Fibroblast of skin of right biceps (primary cell): ENCODE results near the gene PLD1.

Source experiments
- DNase-seq: peaks from one replicate; pipeline ENCODE4 v3.0.0-alpha.2; 2013

PLD1 gene

GRCh38 chr3:171744158-171744741, 66.0 kb downstream of the PLD1 start:
- DNase-seq, result no peak

- DNase-seq, result no peak
These were observed 66.7 kb downstream of the PLD1 start for GRCh38 chr3:171743327-171744157.

DNA sequence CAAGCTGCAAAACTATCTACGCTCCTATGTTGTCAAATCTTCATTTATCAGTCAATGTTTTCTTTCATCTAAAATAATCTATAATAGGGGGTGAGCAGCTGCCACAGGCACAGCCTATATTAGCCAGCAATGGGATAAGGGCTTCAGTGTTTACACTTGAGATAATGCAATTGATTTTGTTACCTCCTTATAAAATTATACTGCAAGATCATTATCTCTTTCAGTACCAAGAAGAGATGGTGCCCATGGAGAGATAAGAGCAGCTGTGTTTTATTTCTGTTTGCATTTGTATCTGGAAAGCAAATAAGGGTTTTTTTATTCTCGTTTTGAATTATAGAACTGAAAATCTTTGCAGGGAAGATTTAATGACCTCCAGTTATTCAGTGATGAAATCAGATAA, 68.9 kb downstream of the PLD1 start:
- no peak for DNase-seq

DNA sequence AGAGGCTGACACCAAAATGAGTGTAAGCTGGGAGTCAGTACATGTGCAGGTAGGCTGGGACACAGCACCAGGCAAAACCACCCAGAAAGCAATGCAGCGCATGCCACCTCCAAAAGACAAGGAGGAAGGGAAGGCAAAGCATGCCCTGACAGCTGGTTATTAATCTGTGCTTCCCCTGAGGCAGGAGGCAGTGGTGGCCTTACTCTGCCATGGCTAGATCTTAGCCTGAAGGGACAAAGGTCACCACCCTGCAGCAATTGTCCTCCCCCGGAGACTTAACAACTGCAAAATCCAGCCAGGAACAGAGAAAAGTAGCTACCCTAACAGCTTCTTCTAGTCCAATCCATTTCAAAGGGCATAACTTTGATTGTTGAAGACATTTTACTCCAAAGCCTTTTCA, 73.7 kb downstream of the PLD1 start:
- no peak for DNase-seq

- no peak for DNase-seq
These were observed 76.7 kb downstream of the PLD1 start for GRCh38 chr3:171733561-171733960.

- DNase-seq, result no peak
These were observed 77.5 kb downstream of the PLD1 start for GRCh38 chr3:171732756-171733155.

DNA sequence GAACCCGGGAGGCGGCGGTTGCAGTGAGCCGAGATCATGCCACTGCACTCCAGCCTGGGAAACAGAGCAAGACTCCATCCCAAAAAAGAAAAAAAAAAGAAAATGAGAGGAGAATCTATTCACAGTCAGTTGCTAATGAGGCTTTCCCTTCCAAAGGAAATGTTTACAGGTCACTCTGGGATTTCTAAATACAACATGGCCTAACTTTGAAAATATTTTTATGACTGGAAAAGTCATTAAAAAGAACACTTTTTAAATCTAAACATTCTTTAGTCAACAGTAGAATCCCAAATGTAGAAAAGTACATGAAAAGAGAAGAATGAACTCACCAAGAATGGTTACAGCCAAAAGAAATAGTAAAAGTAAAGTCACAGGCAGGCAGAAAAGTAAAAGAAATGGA, 78.6 kb downstream of the PLD1 start:
- no peak for DNase-seq

DNA sequence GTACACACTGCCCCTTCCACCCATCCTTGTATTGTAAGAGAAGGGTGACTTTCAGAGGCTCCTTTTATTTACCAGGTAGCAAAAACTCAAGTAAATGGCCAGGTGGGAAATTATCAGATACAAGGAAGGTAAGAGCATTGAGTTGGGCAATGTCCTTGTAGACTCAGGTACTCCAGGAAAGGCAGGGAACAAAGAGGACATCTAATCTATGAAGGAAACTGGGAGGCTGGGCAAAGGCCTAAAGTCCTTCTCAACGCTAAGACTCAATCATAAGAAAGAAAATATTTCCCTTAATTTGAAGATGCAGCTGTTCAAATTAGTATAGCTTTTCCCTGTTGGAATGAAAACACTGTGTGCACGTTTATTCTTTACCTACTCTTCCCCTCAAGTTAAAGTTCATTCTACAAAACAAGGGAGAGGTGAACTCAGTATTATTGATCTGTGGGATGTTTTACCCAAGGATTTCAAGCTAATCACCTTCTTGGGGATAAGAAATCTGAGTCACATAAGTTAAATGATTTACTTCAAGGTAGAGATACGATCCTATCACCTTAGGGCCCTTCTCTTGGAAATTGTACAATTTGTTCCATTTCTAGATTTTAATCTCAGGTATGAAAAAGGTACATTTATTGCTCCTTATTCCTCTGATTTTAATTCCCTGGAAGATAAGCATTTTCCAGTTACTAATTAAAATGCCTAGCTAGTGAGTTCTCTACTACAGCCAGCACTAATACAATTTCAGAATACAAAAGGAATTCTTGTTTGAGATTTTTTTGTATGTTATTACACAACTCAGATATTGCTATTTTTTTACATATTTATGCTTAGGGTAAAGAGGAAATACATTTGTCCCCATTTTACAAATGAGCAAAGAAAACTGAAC, 80.6 kb downstream of the PLD1 start:
- DNase-seq, result no peak

GRCh38 chr3:171727288-171727687, 83.0 kb downstream of the PLD1 start:
- DNase-seq, result no peak

DNA sequence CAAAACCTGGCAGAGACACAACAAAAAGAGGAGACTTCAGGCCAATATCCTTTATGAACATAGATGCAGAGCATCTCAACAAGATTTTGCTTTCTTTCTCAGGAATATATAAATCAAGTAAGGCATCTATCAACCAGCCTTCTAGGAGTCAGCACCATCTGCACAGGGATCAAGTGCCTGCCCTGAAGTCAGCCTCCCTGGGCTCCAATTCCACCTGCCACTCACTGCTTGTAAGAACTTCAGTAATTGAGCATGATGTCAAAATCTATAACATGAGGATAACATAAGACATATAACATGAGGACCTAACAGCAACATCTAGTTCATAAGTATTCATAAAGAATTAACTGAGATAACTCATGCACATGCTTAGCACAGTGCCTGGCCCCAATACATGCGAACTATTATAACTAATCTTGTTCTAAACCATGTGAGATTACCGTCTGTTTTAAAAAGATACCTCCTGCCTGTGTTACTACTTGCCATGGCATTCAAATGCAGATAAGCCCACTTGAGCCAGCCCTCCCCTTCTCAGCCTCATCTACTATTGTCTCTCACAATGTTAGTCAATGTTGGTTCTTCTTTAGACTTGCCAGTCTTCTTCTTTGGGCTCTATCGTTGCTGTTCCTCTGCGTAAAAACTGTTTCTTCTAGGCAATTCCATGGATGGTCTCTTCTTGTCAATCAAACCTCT, 91.6 kb downstream of the PLD1 start:
- DNase-seq, result no peak

DNA sequence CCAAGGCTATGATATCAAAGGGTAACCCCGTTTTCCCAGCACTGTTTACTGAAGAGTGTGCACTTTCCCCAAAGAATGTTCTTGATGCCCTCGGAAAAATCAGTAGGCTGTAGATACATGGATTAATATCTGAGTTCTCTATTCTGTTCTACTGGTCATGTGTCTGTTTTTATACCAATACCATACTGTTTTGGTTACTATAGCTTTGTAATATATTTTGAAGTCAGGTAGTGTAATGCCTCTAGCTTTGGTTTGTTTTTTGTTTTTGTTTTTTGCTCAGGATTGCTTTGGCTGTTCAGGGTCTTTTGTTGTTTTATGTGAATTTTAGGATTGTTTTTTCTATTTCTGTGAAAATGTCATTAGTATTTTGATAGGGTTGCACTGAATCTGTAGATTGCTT, 95.1 kb downstream of the PLD1 start:
- DNase-seq, result no peak

DNA sequence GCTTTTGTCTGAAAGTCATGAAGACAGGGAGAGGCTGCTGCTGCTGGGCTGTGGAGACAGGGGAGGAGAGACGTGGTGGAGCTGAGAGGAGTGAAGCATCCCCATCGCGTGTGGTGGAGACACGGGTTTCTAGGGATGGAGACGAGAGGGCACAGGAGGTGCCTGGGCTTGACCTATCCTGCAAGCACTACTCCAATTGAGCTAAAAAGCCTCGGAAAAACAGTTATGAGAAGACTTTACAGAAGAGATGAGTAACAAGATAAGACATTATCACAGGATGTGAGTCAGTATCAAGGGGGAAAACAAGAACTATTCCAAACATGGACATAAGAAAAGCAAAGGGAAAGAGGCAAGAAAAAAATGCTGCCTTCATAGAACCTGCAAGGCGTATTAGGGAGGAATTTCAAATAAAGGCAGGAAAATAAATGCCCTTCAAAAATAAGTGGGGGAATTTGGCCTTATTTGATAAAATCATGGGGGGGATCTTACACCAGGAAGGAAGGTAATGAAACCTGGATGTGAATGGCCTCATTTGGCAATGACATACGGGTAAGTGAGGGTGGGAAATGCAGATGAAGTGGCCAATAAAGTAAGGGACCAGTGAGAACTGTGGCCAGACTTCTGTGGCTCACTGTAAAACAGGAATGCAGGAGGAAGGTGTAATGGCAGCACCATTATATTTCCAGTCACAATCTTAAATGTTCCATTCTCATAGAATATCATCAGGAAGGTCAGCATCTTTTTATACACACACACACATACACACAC, 97.9 kb downstream of the PLD1 start:
- DNase-seq, result peak; percentile 74

DNA sequence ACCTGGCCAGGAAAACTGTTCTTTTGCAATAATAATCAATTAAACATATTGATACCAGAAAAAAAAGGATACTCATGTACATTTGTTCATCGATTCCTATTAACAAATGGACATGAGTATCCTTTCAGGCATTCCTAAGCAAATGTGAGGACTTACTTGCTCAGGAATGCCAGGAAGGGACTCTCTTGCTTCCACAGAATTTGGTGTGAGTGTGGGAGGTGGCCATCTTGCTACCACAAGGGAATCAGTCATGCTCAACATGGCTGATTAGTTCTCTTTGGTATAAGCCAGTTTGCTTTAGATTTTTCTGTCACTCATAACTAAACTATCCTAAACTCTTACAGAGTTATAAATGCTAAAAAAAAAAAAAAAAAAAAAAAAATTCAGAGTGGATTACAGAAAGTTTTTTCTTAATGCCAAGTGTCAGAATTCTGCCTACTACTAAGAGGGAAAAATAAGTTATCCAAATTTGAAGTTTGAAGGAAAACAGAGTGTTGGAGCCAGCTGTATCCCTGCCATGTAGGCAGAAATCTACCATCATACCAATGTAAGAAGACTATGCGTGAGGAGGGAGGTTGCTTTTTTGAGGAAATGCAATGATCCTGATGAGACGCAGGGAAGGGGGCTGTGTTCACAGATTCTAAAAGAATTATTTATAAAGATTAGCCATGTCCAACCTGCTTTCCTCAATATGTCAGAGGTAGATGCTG, 98.7 kb downstream of the PLD1 start:
- DNase-seq, result peak; percentile 62

DNA sequence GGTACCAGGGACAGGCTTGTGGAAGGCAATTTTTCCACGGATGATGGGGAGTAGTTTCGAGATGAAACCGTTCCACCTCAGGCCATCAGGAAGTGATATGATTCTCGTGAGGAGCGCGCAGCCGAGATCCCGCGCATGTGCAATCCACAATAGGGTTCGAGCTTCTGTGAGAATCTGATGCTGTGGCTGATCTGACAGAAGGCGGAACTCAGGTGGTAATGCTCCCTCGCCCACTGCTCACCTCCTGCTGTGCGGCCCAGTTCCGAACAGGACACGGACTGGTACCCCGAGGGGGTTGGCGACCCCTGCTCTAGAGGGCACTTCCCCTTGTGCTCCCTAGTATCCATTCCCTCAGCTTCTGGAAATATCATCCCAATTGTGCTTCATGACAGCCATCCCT, 99.9 kb downstream of the PLD1 start:
- DNase-seq, result no peak

- no peak for DNase-seq
These were observed 105.5 kb downstream of the PLD1 start for GRCh38 chr3:171704814-171705213.

GRCh38 chr3:171704002-171704401, 106.3 kb downstream of the PLD1 start:
- DNase-seq, result peak; percentile 56

- no peak for DNase-seq
These were observed 107.1 kb downstream of the PLD1 start for GRCh38 chr3:171703144-171703543.

DNA sequence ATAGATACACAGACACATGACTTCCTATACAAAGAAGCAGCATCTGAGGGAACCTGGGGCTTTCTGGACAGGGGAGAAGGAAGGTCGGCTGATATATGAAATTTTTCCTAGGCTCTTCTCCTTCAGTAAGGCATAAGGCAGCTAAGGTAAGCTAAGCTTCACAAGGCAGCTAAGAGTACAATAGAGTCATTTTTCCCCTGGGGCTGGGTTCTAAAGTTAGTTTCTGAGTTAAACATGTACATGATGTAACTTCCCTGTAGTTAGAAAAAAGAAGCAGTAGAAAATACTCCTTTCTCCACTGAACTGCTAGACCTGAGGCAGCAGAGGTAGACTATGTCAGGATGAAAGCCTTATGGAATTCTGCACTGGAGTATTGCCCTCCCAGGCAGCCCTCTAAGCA, 109.6 kb downstream of the PLD1 start:
- no peak for DNase-seq

DNA sequence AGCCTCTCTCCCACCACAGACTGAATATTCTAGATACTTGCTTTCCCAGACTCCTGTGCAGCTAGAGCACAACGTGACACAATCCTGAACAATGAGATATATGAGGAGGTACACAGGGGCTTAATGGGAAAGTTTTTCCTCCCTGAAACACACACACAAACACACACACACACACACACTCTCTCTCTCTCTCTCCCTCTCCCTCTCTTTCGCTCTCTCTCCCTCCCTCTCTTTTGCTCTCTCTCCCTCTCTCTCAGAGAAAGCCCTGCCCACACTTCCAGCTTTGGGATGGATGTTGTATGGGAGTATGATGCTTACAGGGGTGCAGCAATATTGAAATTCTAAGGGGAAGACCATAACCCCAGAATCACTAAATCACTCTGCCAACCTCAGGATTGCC, 110.1 kb downstream of the PLD1 start:
- no peak for DNase-seq

DNA sequence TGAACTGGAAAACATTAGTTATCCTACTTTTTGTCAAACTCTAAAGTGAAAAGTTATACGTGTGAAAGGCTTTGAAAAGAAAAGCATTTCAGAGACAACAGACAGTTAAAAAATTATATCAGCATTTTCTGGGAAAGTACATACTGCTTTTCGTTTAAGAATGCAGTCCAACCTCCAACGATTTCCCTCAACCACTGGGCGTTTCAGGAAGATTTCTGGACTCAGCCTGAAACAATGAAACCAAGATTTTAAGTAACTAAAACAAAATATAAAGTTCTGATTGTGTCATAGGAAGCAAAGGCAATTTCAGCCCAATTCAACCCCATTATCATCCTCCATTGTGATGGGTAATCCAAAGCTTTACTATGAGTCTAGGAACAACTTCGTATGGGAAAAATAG, 110.7 kb downstream of the PLD1 start:
- no peak for DNase-seq

- DNase-seq, result no peak
These were observed 113.5 kb downstream of the PLD1 start for GRCh38 chr3:171696805-171697204.

- DNase-seq, result no peak
These were observed 114.9 kb downstream of the PLD1 start for GRCh38 chr3:171695426-171695825.
